ENCODE data around the gene FLNC.

FLNC gene

GRCh38 chr7:128888039-128888755 lies 58.0 kb downstream of the FLNC start:
- H3K9me2 ChIP-seq (replicated peaks; ENCODE audit: control insufficient read depth, low read length), result no peaks in the 10 kb centered on the region
- H3K27me3 ChIP-seq (ENCODE audit: control insufficient read depth, low read length), result peaks cover 38% of the 10 kb centered on the region
- H3K36me3 ChIP-seq (ENCODE audit: control insufficient read depth, low read length), result no peaks in the 10 kb centered on the region
- H3K4me2 ChIP-seq (ENCODE audit: low read length), result no peak overlapping the region
- H3K27ac ChIP-seq (ENCODE audit: low read depth, low read length), result no peak overlapping the region
- H3K4me3 ChIP-seq (ENCODE audit: low read length), result no peak overlapping the region
- H3K9me3 ChIP-seq (ENCODE audit: control insufficient read depth, insufficient read depth, low read length), result 0 out of 2 replicates have a peak, but pooled peaks cover 3% of the 10 kb centered on the region
- H3K79me2 ChIP-seq (ENCODE audit: control insufficient read depth, low read length), result no peaks in the 10 kb centered on the region
- H3F3A ChIP-seq (ENCODE audit: control insufficient read depth, insufficient read depth), result peaks cover 4% of the 10 kb centered on the region; the same call in 1 of the 2 replicates
- no peaks in the 10 kb centered on the region for H4K20me1 ChIP-seq (ENCODE audit: control insufficient read depth, insufficient read depth, low read depth, low read length)
- TF ChIP-seq EZH2phosphoT487 (IDR thresholded peaks at IDR 0.05; ENCODE audit: borderline replicate concordance, low read length) (no peak), CTCF (IDR thresholded peaks at IDR 0.05; ENCODE audit: low read depth, low read length, poor library complexity, severe bottlenecking) (no peak)
- peaks cover 9% of the 10 kb centered on the region for H3K4me1 ChIP-seq (ENCODE audit: control insufficient read depth, low read length)

GRCh38 chr7:128888756-128889095 lies 58.5 kb downstream of the FLNC start:
- Histone ChIP-seq H4K20me1 (ENCODE audit: control insufficient read depth, insufficient read depth, low read depth, low read length) (no peaks in the 10 kb centered on the region), H3K9me3 (ENCODE audit: control insufficient read depth, insufficient read depth, low read length) (0 out of 2 replicates have a peak, but pooled peaks cover 3% of the 10 kb centered on the region), H3K79me2 (ENCODE audit: control insufficient read depth, low read length) (no peaks in the 10 kb centered on the region), H3K36me3 (ENCODE audit: control insufficient read depth, low read length) (no peaks in the 10 kb centered on the region), H3K27ac (ENCODE audit: low read depth, low read length) (no peak overlapping the region), H3K4me2 (ENCODE audit: low read length) (no peak overlapping the region), H3K27me3 (ENCODE audit: control insufficient read depth, low read length) (peaks cover 38% of the 10 kb centered on the region), H3K4me3 (ENCODE audit: low read length) (no peak overlapping the region), H3F3A (ENCODE audit: control insufficient read depth, insufficient read depth) (peaks cover 4% of the 10 kb centered on the region; the same call in 1 of the 2 replicates), H3K4me1 (ENCODE audit: control insufficient read depth, low read length) (peaks cover 8% of the 10 kb centered on the region), H3K9me2 (replicated peaks; ENCODE audit: control insufficient read depth, low read length) (no peaks in the 10 kb centered on the region)
- TF ChIP-seq CTCF (IDR thresholded peaks at IDR 0.05; ENCODE audit: low read depth, low read length, poor library complexity, severe bottlenecking) (no peak), EZH2phosphoT487 (IDR thresholded peaks at IDR 0.05; ENCODE audit: borderline replicate concordance, low read length) (no peak)

GRCh38 chr7:128889121-128889520 lies 58.9 kb downstream of the FLNC start:
- Histone ChIP-seq H3K36me3 (ENCODE audit: control insufficient read depth, low read length) (no peaks in the 10 kb centered on the region), H4K20me1 (ENCODE audit: control insufficient read depth, insufficient read depth, low read depth, low read length) (no peaks in the 10 kb centered on the region), H3K4me2 (ENCODE audit: low read length) (no peak overlapping the region), H3K4me1 (ENCODE audit: control insufficient read depth, low read length) (peaks cover 4% of the 10 kb centered on the region), H3F3A (ENCODE audit: control insufficient read depth, insufficient read depth) (peaks cover 4% of the 10 kb centered on the region; the same call in 1 of the 2 replicates), H3K9me3 (ENCODE audit: control insufficient read depth, insufficient read depth, low read length) (0 out of 2 replicates have a peak, but pooled peaks cover 3% of the 10 kb centered on the region), H3K27me3 (ENCODE audit: control insufficient read depth, low read length) (peaks cover 38% of the 10 kb centered on the region), H3K4me3 (ENCODE audit: low read length) (no peak overlapping the region), H3K9me2 (replicated peaks; ENCODE audit: control insufficient read depth, low read length) (no peaks in the 10 kb centered on the region), H3K79me2 (ENCODE audit: control insufficient read depth, low read length) (no peaks in the 10 kb centered on the region), H3K27ac (ENCODE audit: low read depth, low read length) (no peak overlapping the region)
- TF ChIP-seq EZH2phosphoT487 (IDR thresholded peaks at IDR 0.05; ENCODE audit: borderline replicate concordance, low read length) (no peak), CTCF (IDR thresholded peaks at IDR 0.05; ENCODE audit: low read depth, low read length, poor library complexity, severe bottlenecking) (no peak)

Measured in DOHH2 (cell line).